Right lobe of liver (tissue), 4 donors: Measurements from ENCODE around the gene COPG2.

ENCODE experiments used
- CTCF ChIP-seq, 4 donors: fragments of 200-600 bp in 3 of 4; fragments of 450-650 bp in 1 of 4; IDR thresholded peaks; one replicate each; pipeline versions ENCODE4 v1.5.1 to v1.8.0; 2016 to 2022; ENCODE audit warnings: antibody characterized with exemption in 4 of 4, mild to moderate bottlenecking in 2 of 4
- POLR2A ChIP-seq: fragments of 450-650 bp; IDR thresholded peaks from one replicate; pipeline ENCODE4 v1.6.1; 2017; ENCODE audit warnings: antibody characterized with exemption, mild to moderate bottlenecking
- donor health status: DM: no; HTN: no; CAD: no.
- donor health status: DM: no; HTN: no; CAD: no.
- donor health status: DM: no; HTN: yes; CAD: no.

- TF ChIP-seq CTCF (IDR thresholded peaks at IDR 0.05) (no peak), POLR2A (no peak)
These were observed 17.9 kb downstream of the COPG2 start for GRCh38 chr7:130650611-130651120.
